Ishikawa (cell line): Measurements from ENCODE around the gene LRPAP1.

Experiments
- CEBPB ChIP-seq: IDR thresholded peaks from 2 replicates; pipeline ENCODE4 v1.6.1; 2012
- CREB1 ChIP-seq: IDR thresholded peaks from 2 replicates; pipeline ENCODE4 v1.6.1; 2012; ENCODE audit warnings: low read depth
- EP300 ChIP-seq: IDR thresholded peaks from 2 replicates; pipeline ENCODE4 v1.6.1; 2012; ENCODE audit warnings: borderline replicate concordance
- MAX ChIP-seq: IDR thresholded peaks from 2 replicates; pipeline ENCODE4 v1.6.1; 2012
- NFIC ChIP-seq: IDR thresholded peaks from 2 replicates; pipeline ENCODE4 v1.6.1; 2012
- RAD21 ChIP-seq: IDR thresholded peaks from 2 replicates; pipeline ENCODE4 v1.6.1; 2012; ENCODE audit warnings: low read depth
- REST ChIP-seq: IDR thresholded peaks from 2 replicates; pipeline ENCODE4 v1.6.1; 2012; ENCODE audit warnings: low read depth, mild to moderate bottlenecking
- TCF12 ChIP-seq: IDR thresholded peaks from 2 replicates; pipeline ENCODE4 v1.6.1; 2012; ENCODE audit warnings: low read depth
- USF1 ChIP-seq: IDR thresholded peaks from 2 replicates; pipeline ENCODE4 v1.6.1; 2012
- YY1 ChIP-seq: IDR thresholded peaks from 2 replicates; pipeline ENCODE4 v1.6.1; 2012; ENCODE audit warnings: low read depth
- ZBTB7A ChIP-seq: IDR thresholded peaks from 2 replicates; pipeline ENCODE4 v1.6.1; 2012; ENCODE audit warnings: low read depth

- TF ChIP-seq CREB1: no peak
- TF ChIP-seq CEBPB: no peak
- no peak; the same call in 1 of the 2 replicates for TF ChIP-seq ZBTB7A
- no peak for TF ChIP-seq RAD21
- TF ChIP-seq TCF12: peak; percentile 64; the same call in 1 of the 2 replicates
- TF ChIP-seq REST: no peak
- TF ChIP-seq YY1: no peak
- peak; percentile 80; the same call in 1 of the 2 replicates for TF ChIP-seq EP300
- TF ChIP-seq MAX: peak; percentile 89
- TF ChIP-seq NFIC: peak; percentile 53
- TF ChIP-seq USF1: peak; percentile 51; the same call in 1 of the 2 replicates
Measured at GRCh38 chr4:3483471-3483921, 48.7 kb downstream of the LRPAP1 start.
